ENCODE measurements around the gene SPAG9.

Gene SPAG9

GRCh38 chr17:51064061-51064735 is 56.5 kb downstream of the SPAG9 start:
- Histone ChIP-seq H3K4me2 (no peak overlapping the region), H3K27me3 (no peaks in the 10 kb centered on the region), H3K4me3 (no peak overlapping the region), H3K4me1 (no peaks in the 10 kb centered on the region), H3K9me3 (no peaks in the 10 kb centered on the region), H4K20me1 (peaks cover 60% of the 10 kb centered on the region), H3K27ac (no peak overlapping the region), H3K9ac (no peak overlapping the region), H3K36me3 (peaks cover 24% of the 10 kb centered on the region; the same call in 1 of the 2 replicates)
- TF ChIP-seq Cebpa-rat (IDR thresholded peaks at IDR 0.05) = no peak

- Histone ChIP-seq H3K4me1 (peaks cover 8% of the 10 kb centered on the region; the same call in 1 of the 2 replicates), H4K20me1 (peaks cover 62% of the 10 kb centered on the region), H3K36me3 (peaks cover 21% of the 10 kb centered on the region; the same call in 1 of the 2 replicates), H3K4me2 (no peak overlapping the region), H3K4me3 (no peak overlapping the region), H3K9me3 (no peaks in the 10 kb centered on the region), H3K27me3 (no peaks in the 10 kb centered on the region), H3K9ac (no peak overlapping the region), H3K27ac (no peak overlapping the region)
- TF ChIP-seq Cebpa-rat (IDR thresholded peaks at IDR 0.05) = no peak
These were observed 60.3 kb downstream of the SPAG9 start for GRCh38 chr17:51060396-51060795.

GRCh38 chr17:51059781-51060180 is 60.9 kb downstream of the SPAG9 start:
- no peak overlapping the region for H3K4me3 ChIP-seq
- H3K27me3 ChIP-seq = no peaks in the 10 kb centered on the region
- no peak for TF ChIP-seq Cebpa-rat (IDR thresholded peaks at IDR 0.05)
- H3K4me2 ChIP-seq = no peak overlapping the region
- H3K9ac ChIP-seq = no peak overlapping the region
- H3K9me3 ChIP-seq = no peaks in the 10 kb centered on the region
- peaks cover 19% of the 10 kb centered on the region for H3K36me3 ChIP-seq
- H3K27ac ChIP-seq = no peak overlapping the region
- H3K4me1 ChIP-seq = peaks cover 8% of the 10 kb centered on the region; the same call in 1 of the 2 replicates
- peaks cover 58% of the 10 kb centered on the region for H4K20me1 ChIP-seq

GRCh38 chr17:51057534-51057933 is 63.1 kb downstream of the SPAG9 start:
- TF ChIP-seq Cebpa-rat (IDR thresholded peaks at IDR 0.05) = no peak
- no peaks in the 10 kb centered on the region for H3K9me3 ChIP-seq
- H3K36me3 ChIP-seq = peaks cover 18% of the 10 kb centered on the region
- H3K4me2 ChIP-seq = no peak overlapping the region
- no peak overlapping the region for H3K9ac ChIP-seq
- H3K4me3 ChIP-seq = no peak overlapping the region
- H3K27me3 ChIP-seq = no peaks in the 10 kb centered on the region
- peaks cover 14% of the 10 kb centered on the region for H3K4me1 ChIP-seq
- H3K27ac ChIP-seq = peak overlapping the region; percentile 45; the same call in 1 of the 2 replicates
- H4K20me1 ChIP-seq = peaks cover 57% of the 10 kb centered on the region

GRCh38 chr17:51056813-51057510 is 63.7 kb downstream of the SPAG9 start:
- TF ChIP-seq Cebpa-rat (IDR thresholded peaks at IDR 0.05) = no peak
- Histone ChIP-seq H3K4me1 (peaks cover 17% of the 10 kb centered on the region), H3K4me3 (no peak overlapping the region), H3K36me3 (peaks cover 17% of the 10 kb centered on the region), H3K9me3 (no peaks in the 10 kb centered on the region), H3K4me2 (no peak overlapping the region), H3K9ac (no peak overlapping the region), H3K27me3 (no peaks in the 10 kb centered on the region), H3K27ac (peak overlapping the region; percentile 45; the same call in 1 of the 2 replicates), H4K20me1 (peaks cover 51% of the 10 kb centered on the region)

- Histone ChIP-seq H3K9me3 (no peaks in the 10 kb centered on the region), H3K36me3 (peaks cover 13% of the 10 kb centered on the region), H3K27me3 (no peaks in the 10 kb centered on the region), H3K9ac (no peak overlapping the region), H3K4me1 (peaks cover 32% of the 10 kb centered on the region), H3K27ac (no peak overlapping the region), H3K4me2 (no peak overlapping the region), H4K20me1 (peaks cover 48% of the 10 kb centered on the region), H3K4me3 (no peak overlapping the region)
- TF ChIP-seq Cebpa-rat (IDR thresholded peaks at IDR 0.05) = no peak
These were observed 65.9 kb downstream of the SPAG9 start for GRCh38 chr17:51054748-51055147.

- no peak overlapping the region for H3K27ac ChIP-seq
- H3K9me3 ChIP-seq = no peaks in the 10 kb centered on the region
- peaks cover 31% of the 10 kb centered on the region for H3K4me1 ChIP-seq
- no peak overlapping the region for H3K4me3 ChIP-seq
- no peaks in the 10 kb centered on the region for H3K27me3 ChIP-seq
- H3K9ac ChIP-seq = no peak overlapping the region
- peaks cover 24% of the 10 kb centered on the region for H4K20me1 ChIP-seq
- no peak for TF ChIP-seq Cebpa-rat (IDR thresholded peaks at IDR 0.05)
- no peak overlapping the region for H3K4me2 ChIP-seq
- peaks cover 22% of the 10 kb centered on the region for H3K36me3 ChIP-seq
These were observed 68.4 kb downstream of the SPAG9 start for GRCh38 chr17:51052235-51052634.

- Histone ChIP-seq H3K9me3 (no peaks in the 10 kb centered on the region), H3K36me3 (peaks cover 28% of the 10 kb centered on the region), H3K27me3 (no peaks in the 10 kb centered on the region), H3K4me2 (peak overlapping the region; percentile 48), H3K4me1 (peaks cover 24% of the 10 kb centered on the region), H3K27ac (no peak overlapping the region), H3K9ac (no peak overlapping the region), H3K4me3 (no peak overlapping the region), H4K20me1 (peaks cover 21% of the 10 kb centered on the region)
- TF ChIP-seq Cebpa-rat (IDR thresholded peaks at IDR 0.05) = no peak
These were observed 70.2 kb downstream of the SPAG9 start for GRCh38 chr17:51050291-51051033.

- H3K4me1 ChIP-seq = peaks cover 15% of the 10 kb centered on the region
- no peak for TF ChIP-seq Cebpa-rat (IDR thresholded peaks at IDR 0.05)
- H3K27ac ChIP-seq = no peak overlapping the region
- H3K9ac ChIP-seq = no peak overlapping the region
- peaks cover 22% of the 10 kb centered on the region for H3K36me3 ChIP-seq
- H3K4me2 ChIP-seq = no peak overlapping the region
- no peaks in the 10 kb centered on the region for H3K27me3 ChIP-seq
- H4K20me1 ChIP-seq = peaks cover 33% of the 10 kb centered on the region; the same call in 1 of the 2 replicates
- H3K4me3 ChIP-seq = no peak overlapping the region
- no peaks in the 10 kb centered on the region for H3K9me3 ChIP-seq
These were observed 73.9 kb downstream of the SPAG9 start for GRCh38 chr17:51046514-51047384.
